Anterior cingulate cortex (tissue), 58 donors: ENCODE data around the gene ACVR2A.

Experiments
- DNase-seq, 58 donors: peaks; one replicate each; lab custom pipeline; 2025; lab: John Stamatoyannopoulos, UW

The ACVR2A gene

GRCh38 chr2:147844697-147845410, at the start of gene ACVR2A:
ACVR2A (plus strand) TSS chr2:147845029; CDS start chr2:147845153, 124 bp downstream.
- DNase-seq = peak in 35 of 58 donors; percentile 2 to 67 (median 19)

- no peak for DNase-seq
These were observed 44.5 kb upstream of the ACVR2A start for GRCh38 chr2:147800316-147800715.

GRCh38 chr2:147806846-147807245, 38.0 kb upstream of the ACVR2A start:
- DNase-seq = no peak

GRCh38 chr2:147808520-147808919, 36.3 kb upstream of the ACVR2A start:
- no peak for DNase-seq

- DNase-seq = no peak
These were observed 33.7 kb upstream of the ACVR2A start for GRCh38 chr2:147810883-147811765.

- no peak for DNase-seq
These were observed 26.1 kb upstream of the ACVR2A start for GRCh38 chr2:147818741-147819140.

- no peak for DNase-seq
These were observed 20.2 kb upstream of the ACVR2A start for GRCh38 chr2:147824620-147825019.

- no peak for DNase-seq
These were observed 18.3 kb upstream of the ACVR2A start for GRCh38 chr2:147826278-147827087.

- peak in 1 of 58 donors; percentile 2 for DNase-seq
These were observed 17.8 kb upstream of the ACVR2A start for GRCh38 chr2:147827088-147827375.

GRCh38 chr2:147829106-147829505, 15.7 kb upstream of the ACVR2A start:
- DNase-seq = no peak

GRCh38 chr2:147836099-147836498, 8.7 kb upstream of the ACVR2A start:
- DNase-seq = no peak

GRCh38 chr2:147843391-147843863, 1.4 kb upstream of the ACVR2A start:
- DNase-seq = no peak

- peak; percentile 55 to 98 (median 87) for DNase-seq
These were observed 749 bp upstream of the ACVR2A start for GRCh38 chr2:147843864-147844696.

GRCh38 chr2:147845411-147845971, 662 bp downstream of the ACVR2A start:
- peak in 3 of 58 donors; percentile 28 to 63 (median 60) for DNase-seq

GRCh38 chr2:147846412-147847081, 1.7 kb downstream of the ACVR2A start:
- peak in 1 of 58 donors; percentile 15 for DNase-seq

- DNase-seq = no peak
These were observed 3.0 kb downstream of the ACVR2A start for GRCh38 chr2:147847746-147848391.

GRCh38 chr2:147850838-147851237, 6.0 kb downstream of the ACVR2A start:
- DNase-seq = no peak

- DNase-seq = no peak
These were observed 6.6 kb downstream of the ACVR2A start for GRCh38 chr2:147851244-147851930.
